IPS DF 19.7 (cell line): Measurements from ENCODE around the gene CDC42BPA.
"Not testable (repeated sequence)": the region's sequence is repeated elsewhere in the genome, so short reads cannot be mapped to it uniquely, and the experiment has no call there.

Experiments
- DNase-seq: peaks from one replicate; pipeline ENCODE4 v3.0.0-alpha.2; 2013; ENCODE audit warnings: low read depth, low spot score

CDC42BPA gene

DNA sequence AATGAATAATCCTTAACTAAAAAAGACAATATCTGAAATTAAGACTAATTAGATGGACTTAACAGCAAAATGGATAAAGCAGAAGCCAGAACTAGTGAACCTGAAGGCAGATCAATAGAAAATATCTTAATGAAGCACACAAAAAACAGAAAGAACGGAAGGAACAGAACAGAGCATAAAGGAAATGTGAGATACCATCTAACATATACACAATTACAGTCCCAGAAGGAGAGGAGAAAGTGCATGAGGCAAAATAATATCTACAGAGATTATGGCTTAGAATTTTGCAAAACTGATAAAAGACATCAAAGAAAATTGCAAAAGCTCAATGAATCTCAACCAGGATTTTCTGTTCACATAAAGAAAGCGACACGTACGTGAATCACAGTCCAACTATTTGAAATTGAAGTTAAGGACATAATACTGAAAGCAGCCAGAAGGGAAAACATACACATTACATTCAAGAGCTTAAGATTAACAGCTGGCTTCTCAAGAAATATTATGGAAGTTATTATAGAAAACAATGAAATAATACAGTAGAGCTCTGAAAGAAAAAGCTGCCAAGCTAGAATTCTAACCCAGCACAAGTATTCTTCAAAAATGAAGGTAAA lies 182.0 kb downstream of the CDC42BPA start:
- no peak for DNase-seq

DNA sequence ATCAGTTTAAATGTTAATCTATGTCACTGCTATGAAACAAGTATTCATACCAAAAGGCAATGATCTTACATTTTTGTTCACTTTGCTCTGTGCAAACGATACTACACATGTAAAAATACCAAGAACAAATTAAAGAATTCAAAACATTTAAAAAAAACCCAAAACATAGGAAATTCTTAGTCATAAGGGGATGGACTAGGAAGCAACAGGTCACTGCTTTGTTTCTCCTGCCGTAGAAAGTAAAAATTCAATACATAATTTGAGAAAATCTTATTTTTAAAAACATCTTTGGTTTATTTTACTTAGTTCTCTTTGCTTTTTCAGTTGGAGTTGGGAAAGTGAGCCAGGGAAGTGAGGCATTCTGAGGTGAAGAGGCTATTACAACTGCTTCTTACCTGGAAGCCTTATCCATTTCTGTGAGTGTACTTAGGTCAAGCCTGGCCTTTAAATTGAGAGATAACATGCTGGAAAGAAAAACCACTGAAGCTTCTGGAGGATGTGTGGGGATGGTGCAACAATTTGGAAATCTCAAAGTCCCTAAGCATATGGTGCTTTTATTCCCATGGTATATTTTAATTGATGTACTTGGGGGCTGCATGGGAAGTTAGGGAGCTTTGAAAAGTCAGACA lies 183.5 kb downstream of the CDC42BPA start:
- DNase-seq = no peak

DNA sequence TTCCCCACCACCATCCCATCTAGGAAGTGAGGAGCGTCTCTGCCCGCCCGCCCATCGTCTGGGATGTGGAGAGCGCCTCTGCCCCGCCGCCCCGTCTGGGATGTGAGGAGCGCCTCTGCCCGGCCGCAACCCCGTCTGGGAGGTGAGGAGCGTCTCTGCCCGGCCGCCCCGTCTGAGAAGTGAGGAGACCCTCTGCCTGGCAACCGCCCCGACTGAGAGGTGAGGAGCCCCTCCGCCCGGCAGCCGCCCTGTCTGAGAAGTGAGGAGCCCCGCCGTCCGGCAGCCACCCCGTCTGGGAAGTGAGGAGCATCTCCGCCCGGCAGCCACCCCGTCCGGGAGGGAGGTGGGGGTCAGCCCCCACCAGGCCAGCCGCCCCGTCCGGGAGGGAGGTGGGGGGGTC lies 185.6 kb downstream of the CDC42BPA start:
- not testable (repeated sequence) for DNase-seq

DNA sequence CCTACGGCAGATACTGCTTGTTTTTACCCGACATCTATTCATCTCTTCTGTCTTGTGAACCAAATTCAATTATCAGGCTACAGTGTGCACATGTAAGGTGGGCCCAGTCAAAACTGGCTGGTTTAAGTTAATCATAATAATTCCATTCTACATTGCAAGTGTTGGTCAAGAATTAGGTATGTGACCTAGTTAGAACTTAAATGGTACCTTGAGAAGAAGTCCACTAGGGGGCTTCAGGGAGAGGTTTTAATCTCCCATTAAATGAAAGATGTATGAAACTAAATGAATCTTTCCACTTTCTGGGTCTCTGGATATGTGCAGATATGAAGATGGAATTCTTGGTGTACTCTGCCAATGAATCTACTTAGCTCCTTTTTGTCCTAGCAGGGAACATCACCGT lies 187.1 kb downstream of the CDC42BPA start:
- DNase-seq = no peak

DNA sequence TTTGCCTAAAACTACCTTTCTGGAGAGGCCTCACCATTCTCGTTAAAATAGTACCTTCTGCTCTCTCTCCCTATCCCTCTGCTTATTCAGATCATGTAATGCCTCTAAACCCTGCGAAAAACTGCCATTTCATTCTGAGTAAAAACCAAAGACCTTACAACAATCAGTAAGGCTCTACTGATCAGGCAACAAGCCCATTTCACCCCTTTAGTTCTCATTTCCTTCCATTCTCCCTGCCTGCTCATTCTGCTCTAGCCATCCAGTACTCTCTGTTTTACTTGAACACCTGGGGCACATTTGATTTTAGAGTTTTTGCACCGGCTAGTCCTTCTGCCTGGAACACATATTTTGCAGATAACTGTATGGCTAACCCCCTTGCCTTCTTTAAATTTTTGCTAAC lies 190.4 kb downstream of the CDC42BPA start:
- DNase-seq = no peak

DNA sequence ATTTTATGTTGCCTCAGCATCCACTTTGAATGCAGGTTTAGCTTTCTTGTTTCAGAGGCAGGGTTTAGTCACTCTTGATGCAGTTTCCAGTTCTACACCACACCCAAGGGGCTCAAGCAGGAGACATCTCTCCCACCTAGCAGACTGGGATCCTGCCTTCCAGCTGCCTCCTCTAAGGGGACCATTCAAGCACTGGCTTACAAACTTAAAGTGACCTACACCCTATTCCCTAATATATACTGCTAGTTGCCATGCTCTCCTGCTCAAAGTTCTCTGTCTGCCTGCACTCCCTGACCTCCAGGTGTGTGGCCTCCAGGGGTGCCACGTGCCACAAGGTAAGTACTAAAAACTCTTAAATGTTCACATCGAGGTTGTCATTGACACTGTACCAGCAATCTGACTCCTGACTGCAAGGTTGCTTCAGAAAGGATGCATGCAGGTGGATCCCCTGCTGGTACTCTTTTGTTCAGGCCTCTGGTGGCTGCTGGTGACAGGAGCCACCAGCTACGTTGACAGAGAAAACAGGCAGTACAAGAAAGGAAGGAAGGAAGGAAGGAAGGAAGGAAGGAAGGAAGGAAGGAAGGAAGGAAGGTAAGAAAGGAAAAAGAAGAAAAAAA lies 192.3 kb downstream of the CDC42BPA start:
- no peak for DNase-seq

DNA sequence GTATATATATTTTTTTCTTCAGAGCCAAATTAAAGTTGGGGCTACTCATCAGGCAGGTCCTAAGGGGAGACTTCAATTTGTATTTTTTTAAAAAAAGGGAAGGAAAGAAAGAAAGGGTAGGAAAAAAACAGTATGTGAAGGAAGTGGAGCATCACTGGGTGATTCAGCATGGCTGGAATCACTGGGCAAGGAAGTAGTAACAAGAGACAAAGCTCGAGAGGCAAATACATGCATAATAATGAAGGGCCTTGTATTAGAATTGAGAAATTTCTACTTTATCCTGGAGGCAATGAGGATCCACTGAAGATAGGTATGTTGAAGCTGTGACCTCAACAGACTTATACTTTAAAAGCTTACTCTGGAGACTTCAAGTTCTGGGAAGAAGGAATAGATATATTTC lies 193.8 kb downstream of the CDC42BPA start:
- DNase-seq = no peak

DNA sequence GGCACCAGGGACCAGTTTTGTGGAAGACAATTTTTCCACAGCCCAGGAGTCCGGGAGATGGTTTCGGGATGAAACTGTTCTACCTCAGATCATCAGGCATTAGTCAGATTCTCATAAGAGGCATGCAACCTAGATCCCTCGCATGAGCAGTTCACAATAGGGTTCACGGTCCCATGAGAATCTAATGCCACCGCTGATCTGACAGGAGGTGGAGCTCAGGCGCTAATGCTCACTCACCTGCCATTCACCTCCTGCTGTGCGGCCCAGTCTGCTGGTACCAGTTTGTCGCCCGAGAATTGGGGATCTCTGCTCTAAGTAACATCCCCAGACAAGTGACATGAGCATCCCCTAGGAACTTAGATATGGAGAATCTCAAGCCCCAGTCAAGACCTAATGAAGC lies 197.5 kb downstream of the CDC42BPA start:
- DNase-seq = no peak

DNA sequence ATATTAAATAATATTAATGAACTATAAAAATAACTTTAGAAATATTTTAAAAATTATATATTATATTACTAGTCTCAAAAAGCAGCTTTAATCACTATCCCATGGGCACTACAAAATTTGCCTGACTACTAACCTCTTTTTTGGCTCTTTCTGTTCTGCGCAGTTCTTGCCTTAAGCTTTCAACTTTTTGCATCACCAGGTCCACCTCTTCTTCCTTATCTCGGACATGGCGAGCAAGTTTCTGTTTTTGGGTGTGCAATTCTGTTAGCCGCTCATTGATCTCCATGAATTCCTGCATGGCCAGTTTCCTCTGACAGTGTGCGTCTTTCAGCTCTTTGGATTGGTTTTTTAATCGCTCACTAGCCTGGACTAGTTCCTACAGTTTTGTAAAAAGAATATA lies 205.8 kb downstream of the CDC42BPA start:
- no peak for DNase-seq

DNA sequence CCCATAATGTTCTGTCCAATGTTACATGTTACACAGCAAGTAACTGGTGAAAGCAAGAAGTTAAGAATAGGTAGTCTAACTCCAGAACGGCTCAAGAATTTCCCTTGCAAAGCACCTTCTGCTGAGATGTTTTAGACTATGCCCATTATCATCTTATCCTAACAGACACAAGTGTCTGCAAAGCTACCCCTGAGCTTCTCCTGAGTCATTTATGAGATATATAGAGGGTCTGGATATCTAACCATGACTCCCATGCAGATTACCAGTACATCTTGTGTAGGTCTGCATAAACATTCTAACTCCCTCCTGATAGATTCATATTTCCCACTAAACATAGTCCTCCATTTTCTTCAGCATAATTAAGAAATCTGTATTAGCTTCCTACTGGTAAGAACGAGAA lies 206.5 kb downstream of the CDC42BPA start:
- DNase-seq = no peak

DNA sequence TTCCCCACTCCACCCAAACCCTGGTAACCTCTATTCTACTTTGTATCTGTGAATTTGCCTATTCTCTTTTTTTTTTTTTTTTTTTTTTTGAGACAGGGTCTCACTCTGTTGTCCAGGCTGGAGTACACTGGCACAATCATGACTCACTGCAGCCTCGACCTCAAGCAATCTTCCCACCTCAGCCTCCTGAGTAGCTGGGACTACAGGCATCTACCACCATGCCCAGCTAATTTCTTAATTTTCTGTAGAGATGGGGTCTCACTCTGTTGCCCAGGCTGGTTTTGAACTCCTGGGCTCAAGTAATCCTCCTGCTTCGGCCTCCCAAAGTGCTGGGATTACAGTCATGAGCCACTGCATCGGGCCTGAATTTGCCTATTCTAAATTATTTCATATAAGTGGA lies 213.0 kb downstream of the CDC42BPA start:
- not testable (repeated sequence) for DNase-seq

DNA sequence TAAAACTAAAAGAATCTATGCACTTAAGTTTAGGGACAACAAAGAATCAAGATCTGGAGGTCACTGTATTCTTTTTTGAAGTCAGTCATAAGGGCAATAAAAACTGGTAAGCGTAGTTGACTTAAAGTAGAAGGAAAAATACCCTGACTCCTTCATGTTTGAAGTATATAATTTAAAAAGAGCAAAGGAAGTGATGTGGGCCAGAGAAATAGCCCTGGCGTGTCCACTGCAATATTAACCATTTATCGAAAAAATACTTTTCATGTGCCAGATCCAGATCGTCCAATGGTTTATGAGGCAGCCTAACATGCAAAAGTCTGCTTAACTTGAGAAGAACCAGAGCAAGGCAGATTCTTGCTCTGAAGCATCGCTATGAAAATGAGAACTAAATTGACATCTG lies 216.2 kb downstream of the CDC42BPA start:
- no peak for DNase-seq

DNA sequence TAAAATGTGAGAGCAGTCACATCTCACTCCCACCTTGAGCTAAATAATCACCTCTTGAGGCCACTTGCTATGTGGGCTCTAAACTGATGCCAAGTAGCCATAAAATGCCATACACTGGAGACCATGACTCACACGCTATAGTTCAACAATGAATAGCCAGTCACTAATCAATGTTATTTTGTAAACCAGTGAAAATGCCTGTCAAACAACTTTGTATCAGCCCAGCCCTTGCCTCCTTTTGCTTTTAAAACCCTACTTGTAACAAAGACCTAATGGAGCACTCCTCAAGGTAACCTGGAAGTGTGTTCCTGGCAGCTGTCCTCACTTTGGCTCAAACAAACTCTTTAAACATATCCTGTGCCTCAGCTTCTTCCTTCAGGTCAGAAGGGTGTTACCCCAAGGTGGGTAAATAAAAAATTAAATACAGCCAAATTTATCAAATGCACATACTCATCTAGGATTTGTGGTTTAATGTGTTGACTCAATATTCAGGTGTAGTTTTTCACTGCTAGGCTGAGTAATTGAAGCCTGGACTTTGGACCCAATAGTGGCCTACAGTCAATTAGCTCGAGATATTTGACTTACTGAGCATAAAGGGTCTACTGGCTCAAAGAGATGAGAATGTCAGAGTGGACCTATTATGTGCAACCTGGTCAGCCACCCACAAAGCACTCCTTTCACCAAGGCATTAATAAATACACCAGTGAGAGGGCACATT lies 223.9 kb downstream of the CDC42BPA start:
- DNase-seq = no peak

DNA sequence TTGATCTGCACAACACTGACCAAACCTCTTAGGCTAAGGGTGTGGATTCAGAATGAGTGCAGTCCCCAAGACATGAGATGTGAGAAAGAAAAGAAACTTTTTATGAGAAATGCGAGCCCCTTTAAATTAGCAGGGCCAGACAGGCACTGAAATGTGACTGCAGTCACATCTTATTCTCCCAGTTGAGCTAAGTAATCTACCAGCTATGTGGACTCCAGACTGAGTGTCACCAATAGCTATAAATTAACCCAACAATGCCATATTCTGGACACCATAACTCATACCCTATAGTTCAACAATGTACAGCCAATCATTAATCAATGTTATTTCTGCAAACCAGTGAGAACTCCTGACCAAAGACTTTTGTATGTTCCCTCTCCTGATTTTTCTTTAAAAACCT lies 225.0 kb downstream of the CDC42BPA start:
- DNase-seq = no peak

DNA sequence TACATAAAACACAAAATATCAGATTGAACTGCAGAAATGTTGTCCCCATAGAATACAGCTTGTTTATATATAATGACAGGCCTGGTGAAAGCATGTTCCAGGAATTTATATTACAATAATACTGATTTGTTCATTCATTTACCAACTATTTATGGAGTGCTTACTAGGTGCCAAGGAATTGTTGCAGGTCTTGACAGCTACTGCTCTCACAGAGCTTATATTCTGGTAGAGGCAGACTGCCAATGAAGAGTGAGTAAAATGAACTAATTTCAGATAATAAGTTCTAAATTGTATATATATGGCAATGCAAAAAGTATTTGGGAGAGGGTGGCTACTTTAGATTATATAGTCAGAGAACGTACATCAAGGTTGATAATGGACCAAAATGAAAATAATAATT lies 226.2 kb downstream of the CDC42BPA start:
- DNase-seq = no peak

DNA sequence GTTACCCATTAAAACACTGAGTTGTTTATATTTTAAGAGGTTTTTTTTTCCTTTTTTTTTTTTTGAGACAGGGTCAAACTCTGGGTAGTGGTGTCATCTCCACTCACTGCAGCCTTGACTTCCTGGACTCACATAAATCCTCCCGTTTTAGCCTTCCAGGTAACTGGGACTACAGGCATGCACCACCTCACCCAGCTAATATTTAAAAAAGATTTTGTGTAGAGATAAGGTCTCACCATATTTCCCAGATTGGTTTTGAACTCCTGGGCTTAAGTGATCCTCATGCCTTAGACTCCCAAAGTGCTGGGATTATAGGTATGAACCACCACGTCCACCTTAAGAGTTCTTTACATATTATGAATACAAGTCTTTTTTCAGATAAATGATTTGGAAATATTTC lies 231.7 kb downstream of the CDC42BPA start:
- DNase-seq = no peak

DNA sequence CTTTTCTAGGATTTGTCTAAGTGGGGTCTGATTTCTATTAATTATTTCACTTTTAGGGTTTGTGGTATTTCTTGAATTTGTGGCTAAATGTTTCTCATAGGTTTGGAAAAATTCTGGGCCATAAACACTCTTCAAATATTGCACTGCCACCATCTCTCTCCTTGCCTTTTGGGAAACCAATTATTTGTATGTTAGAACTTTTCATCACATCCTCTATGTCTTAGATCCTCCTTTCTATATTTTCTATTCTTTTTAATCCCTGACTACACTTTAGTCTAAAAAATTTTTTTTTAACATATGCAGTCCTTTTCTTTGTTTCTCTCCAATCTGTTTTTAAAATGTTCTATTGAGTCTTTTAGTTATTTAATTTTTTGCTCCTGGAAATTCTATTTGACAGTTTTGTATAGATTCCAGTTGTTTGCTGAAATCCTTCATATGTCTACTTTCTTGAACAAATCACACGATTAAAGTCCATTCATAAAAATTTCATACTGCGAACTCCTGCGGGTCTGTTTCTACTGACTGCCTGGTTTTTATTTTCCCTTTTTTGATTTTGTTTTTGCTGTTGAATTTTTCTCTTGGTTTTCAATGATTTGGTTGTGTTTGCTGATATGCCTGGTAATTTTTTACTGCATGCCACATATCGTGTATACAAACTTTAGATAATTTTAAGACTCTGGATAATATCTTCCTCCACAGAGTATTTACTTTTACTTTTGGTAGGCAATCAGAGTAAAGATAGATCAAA lies 235.1 kb downstream of the CDC42BPA start:
- no peak for DNase-seq

DNA sequence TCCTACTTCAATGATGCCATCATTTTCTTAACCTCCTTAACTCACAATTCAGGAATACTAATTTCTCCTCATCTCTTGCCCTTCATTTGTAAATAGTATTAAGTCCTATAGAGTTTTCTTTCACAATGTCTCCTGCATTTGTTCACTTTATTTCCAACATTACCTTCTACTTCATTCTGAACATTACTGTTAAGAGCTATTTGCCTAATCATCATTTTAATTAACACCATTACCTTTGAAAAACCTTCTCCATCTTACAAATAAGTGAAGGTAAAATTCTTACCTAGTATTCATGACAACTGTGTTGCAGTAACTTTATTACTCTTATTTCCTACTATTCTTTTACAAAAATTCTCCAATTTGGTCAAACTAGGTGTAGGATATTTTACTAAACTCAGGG lies 240.5 kb downstream of the CDC42BPA start:
- no peak for DNase-seq

DNA sequence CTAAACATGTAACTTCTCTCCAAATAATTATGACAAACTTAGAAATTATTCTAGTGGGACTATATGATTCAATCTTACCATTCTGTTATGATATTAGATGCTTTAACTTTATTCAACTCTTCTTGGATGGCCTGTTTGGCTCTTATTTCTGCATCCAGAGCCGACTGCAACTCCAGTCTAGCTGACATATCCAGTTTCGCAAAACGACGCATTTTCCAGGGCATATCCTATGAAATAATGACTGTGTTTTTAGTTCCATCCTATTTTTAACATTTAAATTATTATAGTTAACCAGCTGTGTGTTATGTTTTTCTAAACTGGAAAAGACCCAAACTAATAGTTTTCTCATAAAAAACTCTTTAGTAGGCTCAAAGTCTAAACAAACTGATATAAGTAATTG lies 244.5 kb downstream of the CDC42BPA start:
- DNase-seq = no peak

DNA sequence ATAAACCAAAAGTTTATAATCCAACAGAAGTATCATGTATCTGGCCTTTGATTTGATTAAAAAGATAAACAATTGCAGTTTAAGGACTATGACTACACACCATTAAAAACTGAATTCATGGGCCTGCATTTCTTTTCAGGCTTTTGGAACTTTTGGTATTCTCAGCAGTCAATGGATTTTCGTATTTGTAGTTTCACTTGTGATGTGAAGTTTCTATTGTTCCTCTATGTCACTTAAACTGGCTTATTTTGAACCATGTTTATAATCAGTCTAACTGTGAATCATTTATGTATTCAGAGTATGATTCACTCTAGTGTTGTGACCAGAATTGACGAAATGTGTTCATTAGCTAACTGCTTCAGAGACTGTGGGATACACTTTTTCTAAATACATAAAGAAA lies 245.3 kb downstream of the CDC42BPA start:
- DNase-seq = no peak

DNA sequence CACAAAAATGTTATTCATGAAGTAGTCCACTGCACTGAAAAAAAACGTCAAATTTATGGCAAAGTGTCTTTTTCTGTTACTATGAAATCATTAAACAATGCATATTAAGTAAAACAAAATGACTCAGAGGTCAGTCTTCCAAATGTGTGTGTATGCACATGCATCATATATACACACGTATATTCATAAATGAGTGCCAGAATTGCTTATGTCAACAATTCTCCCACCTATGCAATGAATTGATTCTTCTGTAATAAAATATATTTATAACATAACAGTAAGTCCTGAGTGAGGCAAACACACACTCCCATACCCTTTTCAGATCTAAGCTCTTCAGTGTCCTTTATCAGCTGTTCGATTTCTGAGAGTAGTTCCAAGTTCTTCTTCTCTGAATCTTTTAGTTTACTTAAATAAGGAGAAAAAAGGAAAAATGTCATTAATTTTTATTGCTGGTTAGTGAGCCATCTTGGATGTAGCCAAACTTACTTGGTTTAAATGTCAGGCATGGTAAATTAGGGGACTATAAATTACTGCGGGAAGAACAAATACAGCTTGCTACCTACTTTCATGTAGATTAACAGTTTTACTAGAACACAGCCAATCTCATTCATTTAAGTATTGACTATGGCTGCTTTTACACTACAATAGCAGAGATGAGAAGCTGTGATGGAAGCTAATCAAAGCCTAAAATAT lies 246.3 kb downstream of the CDC42BPA start:
- DNase-seq = no peak
